Islet of Langerhans (tissue), 1 donor: ENCODE measurements around the gene IGSF8.
"Not testable (repeated sequence)": the region's sequence is repeated elsewhere in the genome, so short reads cannot be mapped to it uniquely, and the experiment has no call there.

Source experiments
- FAIRE-seq: peaks from one replicate; lab custom pipeline; 2011; peaks lifted over from hg19 to GRCh38; lab: Jason Lieb, UNC

IGSF8 gene

GRCh38 chr1:160126342-160126741, 27.9 kb upstream of the IGSF8 start:
- not testable (repeated sequence) for FAIRE-seq

GRCh38 chr1:160125746-160126145, 27.3 kb upstream of the IGSF8 start:
- no peak for FAIRE-seq

- FAIRE-seq = no peak
These were observed 26.5 kb upstream of the IGSF8 start for GRCh38 chr1:160124705-160125478.

GRCh38 chr1:160123726-160124125, 25.3 kb upstream of the IGSF8 start:
- FAIRE-seq = no peak

GRCh38 chr1:160122978-160123495, 24.6 kb upstream of the IGSF8 start:
- no peak for FAIRE-seq

GRCh38 chr1:160121388-160121787, 23.0 kb upstream of the IGSF8 start:
- FAIRE-seq = no peak

GRCh38 chr1:160120797-160121196, 22.4 kb upstream of the IGSF8 start:
- FAIRE-seq = no peak

- no peak for FAIRE-seq
These were observed 20.5 kb upstream of the IGSF8 start for GRCh38 chr1:160118928-160119327.

- no peak for FAIRE-seq
These were observed 19.3 kb upstream of the IGSF8 start for GRCh38 chr1:160117709-160118183.

GRCh38 chr1:160117300-160117699, 18.9 kb upstream of the IGSF8 start:
- FAIRE-seq = no peak

GRCh38 chr1:160116283-160117147, 18.1 kb upstream of the IGSF8 start:
- FAIRE-seq = no peak

GRCh38 chr1:160115545-160116282, 17.3 kb upstream of the IGSF8 start, which contains the start of gene ATP1A2:
TSS of gene ATP1A2 (plus strand) at chr1:160115759. CDS start at chr1:160115862, 103 bp downstream.
- FAIRE-seq = no peak

GRCh38 chr1:160114085-160114484, 15.7 kb upstream of the IGSF8 start:
- FAIRE-seq = no peak

GRCh38 chr1:160113407-160113806, 15.0 kb upstream of the IGSF8 start:
- no peak for FAIRE-seq

- no peak for FAIRE-seq
These were observed 13.9 kb upstream of the IGSF8 start for GRCh38 chr1:160112357-160112756.

GRCh38 chr1:160111462-160111861, 13.0 kb upstream of the IGSF8 start:
- FAIRE-seq = not testable (repeated sequence)

GRCh38 chr1:160109686-160110085, 11.3 kb upstream of the IGSF8 start:
- FAIRE-seq = no peak

GRCh38 chr1:160108888-160109662, 10.7 kb upstream of the IGSF8 start:
- no peak for FAIRE-seq

- FAIRE-seq = no peak
These were observed 9.1 kb upstream of the IGSF8 start for GRCh38 chr1:160107512-160107911.

- no peak for FAIRE-seq
These were observed 6.7 kb upstream of the IGSF8 start for GRCh38 chr1:160105155-160105554.

- FAIRE-seq = no peak
These were observed 6.1 kb upstream of the IGSF8 start for GRCh38 chr1:160104486-160104885.
